ENCODE measurements around the gene LGI4. TPM values are rescaled to one million over a fixed set of nuclear protein-coding genes. Genes with fewer than 3 reads are reported as not detected.

The LGI4 gene
- polyA plus RNA-seq, 2 of the 4 experiments (the other 2 are of a cell fraction), result 0.06 to 0.09 TPM

GRCh38 chr19:35168196-35168595, 33.3 kb upstream of the LGI4 start (continued):
- no peak for TF ChIP-seq HMGXB4 (CRISPR knock-in tag; IDR thresholded peaks at IDR 0.05; ENCODE audit: borderline replicate concordance)

- ChIA-PET CTCF (interaction anchor here (0.7 to 2.4 kb wide), 7 partner anchors 7 to 87 kb away, joined by 3 to 13 read pairs (median 4); partner anchors contain the start of genes FXYD5 and LGI4), POLR2A (no interaction called here)
- Histone ChIP-seq H3K27ac (no peak overlapping the region), H3K9me3 (peaks cover 43% of the 10 kb centered on the region), H3K4me1 (0 out of 3 replicates have a peak, but pooled peaks cover 3% of the 10 kb centered on the region), H3K4me2 (no peak overlapping the region), H3K4me3 (no peak overlapping the region)
- WGBS (ENCODE audit: missing lambda C conversion rate), result 90% methylated on average over 5 of the region's 5 CpGs
- no peak for ATAC-seq
- peak; percentile 67 for FAIRE-seq
- TF ChIP-seq POLR2A (IDR thresholded peaks at IDR 0.05; ENCODE audit: low read length), result peak; percentile 28; the same call in 1 of the 2 replicates
- TF ChIP-seq EHF (CRISPR knock-in tag; IDR thresholded peaks at IDR 0.05), result no peak
- no peak for DNase-seq (ENCODE audit: low read depth in 1 of 2, low spot score in 1 of 2)
These were observed 32.6 kb upstream of the LGI4 start for GRCh38 chr19:35167251-35168119.

- FAIRE-seq, result no peak
- Histone ChIP-seq H3K4me2 (no peak overlapping the region), H3K4me3 (no peak overlapping the region), H3K4me1 (0 out of 3 replicates have a peak, but pooled peaks cover 3% of the 10 kb centered on the region), H3K27ac (no peak overlapping the region), H3K9me3 (peaks cover 50% of the 10 kb centered on the region)
- 93% methylated on average over 7 of the region's 7 CpGs for WGBS (ENCODE audit: missing lambda C conversion rate)
- ATAC-seq, result no peak
- TF ChIP-seq HEYL (CRISPR knock-in tag; IDR thresholded peaks at IDR 0.05) (no peak), USF2 (IDR thresholded peaks at IDR 0.05) (no peak), FOSL2 (IDR thresholded peaks at IDR 0.05) (no peak), FOSL2 (CRISPR knock-in tag; IDR thresholded peaks at IDR 0.05) (no peak), RARB (CRISPR knock-in tag; IDR thresholded peaks at IDR 0.05) (no peak), E2F6 (IDR thresholded peaks at IDR 0.05; ENCODE audit: borderline replicate concordance, low read depth) (no peak), MAZ (IDR thresholded peaks at IDR 0.05; ENCODE audit: borderline replicate concordance, low read depth, low read length) (no peak), GATA3 (IDR thresholded peaks at IDR 0.05; ENCODE audit: borderline replicate concordance) (no peak), NR3C1 (IDR thresholded peaks at IDR 0.05) (no peak), PHF8 (IDR thresholded peaks at IDR 0.05; ENCODE audit: borderline replicate concordance, low read depth) (no peak), MAFK (IDR thresholded peaks at IDR 0.05; ENCODE audit: partially characterized antibody) (no peak), HOXA7 (CRISPR knock-in tag; IDR thresholded peaks at IDR 0.05) (no peak), TP53 (CRISPR knock-in tag; IDR thresholded peaks at IDR 0.05) (no peak), BHLHE40 (IDR thresholded peaks at IDR 0.05; ENCODE audit: low read depth, low read length) (no peak), CTCF (IDR thresholded peaks at IDR 0.05) (no peak)
- DNase-seq (ENCODE audit: low read depth in 1 of 2, low spot score in 1 of 2), result no peak
- POLR2A ChIA-PET, result no interaction called here
- CTCF ChIA-PET, result interaction anchor here (0.6 to 1.7 kb wide), 5 partner anchors 8 to 92 kb away, joined by 3 to 8 read pairs (median 4); partner anchors contain the start of genes FXYD5 and LGI4
These were observed 31.5 kb upstream of the LGI4 start for GRCh38 chr19:35166100-35167063.

All from A549 (cell line).